Fibroblast of peridontal ligament (primary cell): Measurements from ENCODE around the gene CCDC127.
A peak's percentile ranks its signal among the peaks of the same experiment; 100 is the strongest.
"Not testable (repeated sequence)": the region's sequence is repeated elsewhere in the genome, so short reads cannot be mapped to it uniquely, and the experiment has no call there.

Source experiments
- DNase-seq: peaks from one replicate; pipeline ENCODE4 v3.0.0-alpha.2; 2010; ENCODE audit errors: extremely low read depth

CCDC127 gene

DNA sequence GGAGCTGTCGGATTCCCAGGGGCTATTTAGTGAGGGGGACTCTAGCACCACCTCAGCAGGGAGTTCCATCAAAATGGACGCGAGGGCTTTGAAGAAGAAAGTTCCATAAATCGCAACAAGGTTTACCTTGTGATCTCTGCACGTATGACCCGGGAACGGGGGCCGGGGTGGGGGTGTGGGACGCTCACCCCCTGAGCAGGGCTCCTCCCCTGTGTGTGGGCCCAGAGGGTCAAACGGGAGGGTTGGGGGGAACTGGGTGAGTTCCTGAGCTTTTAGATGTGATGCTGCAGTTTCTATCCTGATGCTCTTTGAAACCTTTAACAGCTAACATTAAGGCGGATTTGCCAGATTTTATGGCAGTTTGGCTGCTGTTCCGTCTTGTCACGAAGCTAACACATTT, 45.5 kb downstream of the CCDC127 start:
- DNase-seq = no peak

DNA sequence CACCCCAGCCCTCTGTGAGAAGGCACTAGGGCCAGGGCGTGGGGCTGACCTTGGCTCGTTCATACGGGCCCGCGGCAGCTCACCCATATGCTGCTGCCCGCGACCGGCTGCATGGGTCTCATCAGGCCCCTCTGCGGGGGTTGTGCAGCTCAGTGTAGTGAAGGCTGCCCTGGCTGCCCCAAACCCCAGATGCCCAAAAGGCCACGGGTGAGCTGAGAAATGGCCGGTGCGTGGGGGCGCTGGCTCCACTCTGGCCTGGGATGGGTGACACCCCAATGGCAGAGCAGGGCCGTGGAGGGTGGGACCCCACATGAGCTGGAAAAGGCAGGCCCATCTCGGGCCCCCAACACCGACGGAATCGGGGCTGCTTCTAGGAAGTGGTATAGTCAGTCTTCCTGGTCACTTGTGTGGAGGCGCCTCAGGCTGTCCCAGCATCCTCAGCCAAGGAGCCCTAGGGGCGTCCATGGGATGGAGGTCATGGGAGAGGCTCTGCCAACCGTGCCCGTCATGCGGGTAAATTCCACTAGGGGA, 46.1 kb downstream of the CCDC127 start:
- DNase-seq = no peak

DNA sequence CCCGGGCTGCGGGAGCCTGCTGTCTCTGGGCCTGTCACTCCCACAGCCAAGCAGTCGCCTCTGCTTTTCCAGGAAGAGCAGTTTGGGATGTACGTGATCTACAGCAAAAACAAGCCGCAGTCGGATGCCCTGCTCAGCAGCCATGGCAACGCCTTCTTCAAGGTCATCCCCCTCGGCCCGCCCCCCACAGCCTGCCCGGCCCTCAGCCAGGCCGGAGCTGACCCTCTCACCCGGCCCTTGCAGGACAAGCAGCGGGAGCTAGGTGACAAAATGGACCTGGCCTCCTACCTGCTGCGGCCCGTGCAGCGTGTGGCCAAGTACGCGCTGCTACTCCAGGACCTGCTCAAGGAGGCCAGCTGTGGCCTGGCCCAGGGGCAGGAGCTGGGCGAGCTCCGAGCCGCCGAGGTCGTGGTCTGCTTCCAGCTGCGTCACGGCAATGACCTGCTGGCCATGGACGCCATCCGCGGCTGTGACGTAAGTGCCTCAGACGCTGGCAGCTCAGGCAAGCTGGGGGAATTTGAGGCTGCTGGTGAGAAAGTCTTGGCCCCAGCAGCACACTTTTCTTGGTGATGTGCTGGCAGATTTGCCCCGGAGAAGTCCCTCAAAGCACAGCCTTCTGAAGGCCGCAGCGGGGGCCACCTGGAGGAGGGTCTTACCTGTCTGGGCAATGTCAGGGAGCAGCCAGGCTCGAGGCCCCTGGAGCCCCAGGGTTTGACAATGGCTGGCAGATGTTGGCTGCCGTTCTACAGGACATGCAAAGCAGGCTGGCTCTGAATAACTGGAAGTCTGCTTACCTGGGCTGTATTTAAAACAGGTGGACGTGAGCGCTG, 46.8 kb downstream of the CCDC127 start:
- no peak for DNase-seq

DNA sequence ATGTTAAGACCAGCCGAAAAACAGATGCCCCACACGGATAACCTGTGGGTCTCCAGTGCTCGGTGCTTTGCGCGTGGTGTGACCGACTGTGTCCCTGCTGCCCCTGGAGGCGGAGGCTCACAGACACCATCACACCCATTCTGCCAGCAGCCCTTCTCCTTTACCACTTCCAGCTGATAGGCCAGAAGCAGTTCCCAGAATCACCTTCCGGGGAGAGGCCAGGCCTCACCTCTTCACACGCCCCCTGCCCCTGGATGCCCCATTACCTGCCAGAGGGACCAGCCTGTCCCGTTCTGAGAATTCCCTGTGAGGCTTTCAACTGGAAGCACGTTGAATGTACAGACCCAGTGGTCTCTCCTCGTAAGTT, 48.2 kb downstream of the CCDC127 start:
- no peak for DNase-seq

- no peak for DNase-seq
Observed at GRCh38 chr5:169071-169727, 48.8 kb downstream of the CCDC127 start.

- DNase-seq = peak; percentile 99
Observed at GRCh38 chr5:167982-168660, 49.8 kb downstream of the CCDC127 start.

DNA sequence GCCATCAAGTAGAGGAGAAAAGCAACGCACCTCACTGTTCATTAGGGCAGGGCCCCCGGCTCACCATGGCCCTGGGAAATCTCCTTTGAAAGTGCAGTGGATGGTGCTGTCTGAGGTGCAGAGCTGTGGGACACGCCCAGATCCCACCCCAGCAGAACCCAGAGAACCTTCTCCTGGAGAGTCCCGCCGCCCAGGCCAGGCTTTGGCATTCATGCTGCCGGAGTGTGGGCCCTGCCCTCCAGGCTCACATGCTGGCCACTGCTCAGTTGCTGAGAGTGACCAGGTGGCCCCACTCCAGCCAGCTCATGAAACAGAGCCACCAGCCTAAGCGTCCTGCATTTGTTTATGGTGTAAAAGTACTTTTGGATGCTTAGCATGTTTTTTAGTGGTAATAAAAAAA, 50.4 kb downstream of the CCDC127 start:
- DNase-seq = no peak

DNA sequence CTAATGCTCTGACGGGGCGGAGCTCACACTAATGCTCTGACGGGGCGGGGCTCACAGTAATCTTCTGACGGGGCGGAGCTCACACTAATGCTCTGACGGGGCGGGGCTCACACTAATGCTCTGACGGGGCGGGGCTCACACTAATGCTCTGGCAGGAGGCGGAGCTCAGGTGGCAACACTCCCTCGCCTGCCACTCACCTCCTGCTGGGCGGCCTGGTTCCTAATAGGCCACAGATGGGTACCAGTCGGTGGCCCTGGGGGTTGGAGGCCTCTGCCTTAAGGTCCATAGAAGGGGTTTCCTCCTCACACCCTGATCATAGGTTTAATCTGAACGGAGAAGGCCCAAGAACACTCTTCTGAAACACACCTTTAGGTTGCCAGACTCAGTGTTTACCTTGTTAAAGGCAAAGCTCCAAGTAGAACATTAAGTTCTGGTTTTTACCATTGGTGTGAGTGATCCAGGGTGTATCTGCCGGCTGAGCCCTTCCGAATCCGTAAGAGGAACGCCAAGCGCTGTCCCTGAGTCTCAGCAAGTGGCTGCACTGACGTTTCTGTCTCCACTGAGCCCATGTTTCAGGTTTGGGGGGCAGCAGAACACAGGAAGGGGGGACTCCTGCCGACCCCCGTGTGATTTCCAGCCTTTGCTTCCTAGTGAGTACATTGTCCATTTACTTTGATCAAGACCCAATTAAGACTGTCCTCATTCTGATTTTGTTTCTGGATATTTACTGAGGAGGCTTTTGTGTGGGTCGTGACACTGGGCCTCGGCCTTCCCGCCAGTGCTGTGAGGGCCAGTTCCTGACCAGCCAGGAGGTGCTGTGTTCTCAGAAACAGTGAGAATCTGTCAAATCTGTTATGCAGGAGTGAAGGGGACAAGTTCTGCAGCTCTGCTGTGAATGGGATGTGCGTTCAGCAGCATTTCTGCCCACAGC, 51.2 kb downstream of the CCDC127 start:
- DNase-seq = no peak

GRCh38 chr5:164783-165182, 53.2 kb downstream of the CCDC127 start:
- DNase-seq = not testable (repeated sequence)

DNA sequence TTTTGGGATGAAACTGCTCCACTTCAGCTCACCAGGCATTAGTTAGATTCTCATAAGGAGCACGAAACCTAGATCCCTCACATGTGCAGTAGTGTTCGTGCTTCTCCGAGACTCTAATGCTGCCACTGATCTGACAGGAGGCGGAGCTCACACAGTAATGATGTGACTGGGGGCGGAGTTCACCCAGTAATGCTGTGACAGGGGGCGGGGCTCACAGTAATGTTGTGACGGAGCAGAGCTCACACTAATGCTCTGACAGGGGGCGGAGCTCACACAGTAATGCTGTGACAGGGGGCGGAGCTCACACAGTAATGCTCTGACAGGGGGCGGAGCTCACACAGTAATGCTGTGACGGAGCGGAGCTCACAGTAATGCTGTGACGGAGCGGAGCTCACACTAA, 53.7 kb downstream of the CCDC127 start:
- DNase-seq = no peak

DNA sequence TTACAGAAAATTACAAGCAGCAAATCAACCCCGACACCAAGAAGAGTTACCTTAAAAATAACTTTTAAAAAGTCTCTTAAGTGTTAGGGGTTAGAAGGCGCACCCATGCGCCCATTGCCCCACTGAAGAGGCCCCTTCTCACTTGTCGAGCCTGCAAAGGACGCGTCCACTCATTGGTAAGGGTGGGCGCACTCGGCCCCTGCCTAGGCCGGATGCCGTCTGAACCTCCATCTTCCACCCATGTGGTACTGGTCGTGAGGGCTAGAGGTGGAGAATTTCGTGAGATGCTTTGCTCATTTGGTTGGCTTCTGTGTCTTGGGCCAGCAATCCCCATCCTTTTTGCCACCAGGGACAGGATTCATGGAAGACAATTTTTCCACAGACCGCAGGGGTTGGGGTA, 54.1 kb downstream of the CCDC127 start:
- no peak for DNase-seq

GRCh38 chr5:163338-163620, 54.7 kb downstream of the CCDC127 start:
- no peak for DNase-seq

DNA sequence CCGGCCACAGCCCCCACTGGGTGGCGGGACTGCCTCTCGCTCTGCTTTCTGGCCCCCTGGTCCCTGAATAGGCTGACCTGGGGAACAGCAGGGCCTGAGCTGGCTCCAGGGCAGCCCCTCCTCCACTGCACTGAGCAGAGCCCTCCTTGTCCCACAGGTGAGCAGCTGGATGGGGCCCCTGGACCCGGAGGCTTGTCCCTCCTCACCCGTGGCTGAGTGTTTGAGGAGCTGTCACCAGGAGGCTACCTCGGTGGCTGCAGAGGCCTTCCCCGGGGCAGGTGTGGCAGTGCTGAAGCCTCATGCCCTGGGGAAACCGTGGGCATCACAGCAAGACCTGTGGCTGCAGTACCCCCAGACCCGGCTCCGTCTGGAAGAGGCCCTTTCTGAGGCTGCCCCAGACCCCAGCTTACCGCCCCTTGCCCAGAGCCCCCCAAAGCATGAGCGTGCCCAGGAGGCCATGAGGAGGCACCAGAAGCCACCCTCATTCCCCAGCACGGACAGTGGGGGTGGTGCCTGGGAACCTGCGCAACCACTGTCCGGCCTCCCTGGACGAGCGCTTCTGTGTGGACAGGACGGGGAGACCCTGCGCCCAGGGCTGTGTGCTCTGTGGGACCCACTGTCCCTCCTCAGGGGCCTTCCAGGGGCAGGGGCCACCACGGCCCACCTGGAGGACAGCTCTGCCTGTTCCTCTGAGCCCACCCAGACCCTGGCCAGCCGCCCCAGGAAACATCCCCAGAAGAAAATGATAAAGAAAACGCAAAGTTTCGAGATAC, 55.2 kb downstream of the CCDC127 start:
- DNase-seq = no peak

GRCh38 chr5:162190-162564, 55.8 kb downstream of the CCDC127 start:
- no peak for DNase-seq

DNA sequence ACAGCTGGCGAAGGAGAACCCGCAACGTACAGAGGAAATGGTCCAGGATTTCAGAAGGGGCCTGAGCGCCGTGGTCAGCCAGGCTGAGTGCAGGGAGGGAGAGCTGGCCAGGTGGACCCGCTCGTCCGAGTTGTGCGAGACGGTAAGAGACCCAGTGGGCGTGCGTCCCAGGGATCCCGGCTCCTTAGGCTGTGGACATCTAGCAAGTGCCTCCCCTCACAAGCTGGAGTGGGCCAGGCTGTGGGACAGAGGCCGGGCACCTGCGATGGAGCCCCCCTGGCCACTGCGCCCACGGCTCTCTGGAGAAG, 56.2 kb downstream of the CCDC127 start:
- no peak for DNase-seq

- DNase-seq = no peak
Observed at GRCh38 chr5:160921-161802, 56.8 kb downstream of the CCDC127 start.

- DNase-seq = peak; percentile 73
Observed at GRCh38 chr5:160173-160510, 57.8 kb downstream of the CCDC127 start.

DNA sequence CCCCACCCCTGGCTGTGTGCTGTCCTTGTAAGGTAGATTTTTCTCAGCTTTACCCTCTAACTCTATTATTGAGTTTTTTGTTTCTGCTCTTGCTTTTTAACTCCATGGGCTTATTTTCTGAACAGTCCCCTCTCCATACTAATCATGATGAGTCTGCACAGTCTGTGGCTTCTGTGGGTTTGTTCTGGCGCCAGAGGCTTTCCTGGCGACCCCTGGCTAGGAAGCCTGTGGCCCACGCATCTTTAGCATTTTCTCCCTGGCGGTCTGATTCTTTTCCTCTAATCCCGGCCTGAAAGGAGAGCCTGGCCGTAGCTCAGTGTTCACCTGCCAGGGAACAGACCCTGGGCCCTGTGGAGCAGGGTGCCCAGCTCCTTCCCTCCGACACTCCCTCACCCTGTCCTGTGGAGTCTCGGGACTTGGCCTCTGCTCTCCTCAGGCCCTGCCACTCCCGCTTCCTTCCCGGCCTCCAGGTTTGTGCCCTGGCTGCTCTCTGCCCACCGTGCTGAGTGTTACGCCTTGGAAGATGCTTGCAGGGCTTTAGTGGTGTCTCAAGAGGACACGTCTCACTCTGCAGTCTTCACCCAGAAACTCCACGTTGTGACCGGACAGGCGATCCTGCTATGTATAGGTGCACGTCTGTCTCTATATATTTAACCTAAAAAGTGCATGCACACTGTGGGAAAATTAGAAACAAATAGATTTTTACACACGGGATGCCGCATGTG, 58.3 kb downstream of the CCDC127 start:
- DNase-seq = peak; percentile 62

GRCh38 chr5:158807-159447, 59.0 kb downstream of the CCDC127 start:
- no peak for DNase-seq
